Left ventricle myocardium superior (tissue), 1 donor: ENCODE results near the gene UXS1. TPM values are rescaled to one million over a fixed set of nuclear protein-coding genes. Genes with fewer than 3 reads are reported as not detected.

ENCODE experiments used
- ATAC-seq: fragments of 200-7000 bp; cut with Tn5 transposase; one replicate; pipeline ENCODE4 v1.9.1; 2020; ENCODE audit warnings: mild to moderate bottlenecking, moderate library complexity
- DNase-seq: peaks from one replicate; pipeline ENCODE4 v3.0.0-alpha.2; 2020
- intact Hi-C: fragments of 100-400 bp; cut with micrococcal nuclease; formaldehyde crosslinking; loops from one replicate; pipeline ENCODE4 v1.11.0; 2022
- total RNA-seq: library from RNA; stranded (reverse); fragmentation: NEBNext Ultra II Directional; extraction: Animal tissue kit (Norgen Biotek cat#: 25700); gene quantifications from one replicate; pipeline ENCODE4 v1.2.1, GENCODE V29; 2021
- donor health status: DM: no; HTN: yes; CAD: no; lungs with severe emphysema.

UXS1 gene
- total RNA-seq, 1 donor from 2014 or later: 21.7 TPM

- intact Hi-C loops: no loop called here
- DNase-seq: no peak
- ATAC-seq: no peak
Measured at GRCh38 chr2:106119074-106119473, 75.0 kb downstream of the UXS1 start.

GRCh38 chr2:106117882-106118684, 76.0 kb downstream of the UXS1 start:
- peak; percentile 43 for ATAC-seq
- no peak for DNase-seq
- intact Hi-C loops: no loop called here

- DNase-seq: no peak
- peak; percentile 93 for ATAC-seq
- intact Hi-C loops: no loop called here
Measured at GRCh38 chr2:106117347-106117746, 76.8 kb downstream of the UXS1 start.

- ATAC-seq (no peak), DNase-seq (no peak)
- intact Hi-C loops: no loop called here
Measured at GRCh38 chr2:106116248-106116647, 77.9 kb downstream of the UXS1 start.

- DNase-seq: no peak
- intact Hi-C loops: no loop called here
- ATAC-seq: no peak
Measured at GRCh38 chr2:106115665-106116064, 78.4 kb downstream of the UXS1 start.

- intact Hi-C loops: no loop called here
- ATAC-seq (no peak), DNase-seq (no peak)
Measured at GRCh38 chr2:106115250-106115649, 78.9 kb downstream of the UXS1 start.

- ATAC-seq: no peak
- intact Hi-C loops: no loop called here
Measured at GRCh38 chr2:106114166-106114565, 79.9 kb downstream of the UXS1 start.

GRCh38 chr2:106113361-106113966, 80.6 kb downstream of the UXS1 start:
- no peak for DNase-seq
- intact Hi-C loops: no loop called here
- no peak for ATAC-seq

More at GRCh38 chr2:106114166-106114565, 79.9 kb downstream of the UXS1 start:
- no peak for DNase-seq

GRCh38 chr2:106111882-106112571, 82.1 kb downstream of the UXS1 start:
- DNase-seq (no peak), ATAC-seq (no peak)
- intact Hi-C loops: no loop called here

GRCh38 chr2:106109675-106110424, 84.3 kb downstream of the UXS1 start:
- intact Hi-C loops: loop anchor here (10.0 kb wide), 1 partner anchor 475 kb away; no protein-coding TSS in a partner anchor
- ATAC-seq (no peak), DNase-seq (no peak)

GRCh38 chr2:106108791-106109190, 85.3 kb downstream of the UXS1 start:
- intact Hi-C loops: loop anchor here (10.0 kb wide), 1 partner anchor 476 kb away; no protein-coding TSS in a partner anchor
- DNase-seq (no peak), ATAC-seq (no peak)

- DNase-seq (no peak), ATAC-seq (peak; percentile 82)
- intact Hi-C loops: loop anchor here (10.0 kb wide), 1 partner anchor 476 kb away; no protein-coding TSS in a partner anchor
Measured at GRCh38 chr2:106108351-106108750, 85.8 kb downstream of the UXS1 start.

GRCh38 chr2:106107509-106108131, 86.5 kb downstream of the UXS1 start:
- DNase-seq: no peak
- intact Hi-C loops: loop anchor here (10.0 kb wide), 1 partner anchor 477 kb away; no protein-coding TSS in a partner anchor
- ATAC-seq: peak; percentile 27

GRCh38 chr2:106106622-106107508, 87.2 kb downstream of the UXS1 start:
- no peak for DNase-seq
- intact Hi-C loops: loop anchor here (10.0 kb wide), 1 partner anchor 478 kb away; no protein-coding TSS in a partner anchor
- no peak for ATAC-seq

GRCh38 chr2:106105151-106105922, 88.8 kb downstream of the UXS1 start:
- DNase-seq (no peak), ATAC-seq (no peak)
- intact Hi-C loops: loop anchor here (10.0 kb wide), 1 partner anchor 479 kb away; no protein-coding TSS in a partner anchor

- intact Hi-C loops: loop anchor here (10.0 kb wide), 1 partner anchor 480 kb away; no protein-coding TSS in a partner anchor
- DNase-seq (no peak), ATAC-seq (peak; percentile 58)
Measured at GRCh38 chr2:106104332-106105062, 89.6 kb downstream of the UXS1 start.
